ENCODE measurements around the gene CCT8.

- no peak for TF ChIP-seq CEBPB (IDR thresholded peaks at IDR 0.05; ENCODE audit: low read depth, low read length)
- TF ChIP-seq POLR2A (IDR thresholded peaks at IDR 0.05; ENCODE audit: low read depth, low read length), result no peak
Observed at GRCh38 chr21:29105218-29105617, 31.8 kb upstream of the CCT8 start.

Measured in IMR-90 (cell line).